Fibroblast of pulmonary artery (primary cell): Measurements from ENCODE around the gene KATNB1.

Experiments
- DNase-seq: peaks from one replicate; pipeline ENCODE4 v3.0.0-alpha.2; 2010; ENCODE audit warnings: low read depth
- H3K4me3 ChIP-seq: replicated peaks from 2 replicates; pipeline ENCODE4 v1.5.1; 2011; ENCODE audit warnings: low read depth, mild to moderate bottlenecking, control low read depth, low read length, moderate library complexity
- CTCF ChIP-seq: IDR thresholded peaks from 2 replicates; pipeline ENCODE4 v1.5.1; 2011; ENCODE audit warnings: mild to moderate bottlenecking, control low read depth, low read length, inconsistent platforms; ENCODE audit errors: missing control alignments

The KATNB1 gene

GRCh38 chr16:57700781-57701551, 34.6 kb upstream of the KATNB1 start:
- H3K4me3 ChIP-seq: no peak overlapping the region
- DNase-seq: no peak
- no peak for TF ChIP-seq CTCF

GRCh38 chr16:57701759-57702371, 33.7 kb upstream of the KATNB1 start:
- no peak for TF ChIP-seq CTCF
- H3K4me3 ChIP-seq: no peak overlapping the region
- DNase-seq: no peak

DNA sequence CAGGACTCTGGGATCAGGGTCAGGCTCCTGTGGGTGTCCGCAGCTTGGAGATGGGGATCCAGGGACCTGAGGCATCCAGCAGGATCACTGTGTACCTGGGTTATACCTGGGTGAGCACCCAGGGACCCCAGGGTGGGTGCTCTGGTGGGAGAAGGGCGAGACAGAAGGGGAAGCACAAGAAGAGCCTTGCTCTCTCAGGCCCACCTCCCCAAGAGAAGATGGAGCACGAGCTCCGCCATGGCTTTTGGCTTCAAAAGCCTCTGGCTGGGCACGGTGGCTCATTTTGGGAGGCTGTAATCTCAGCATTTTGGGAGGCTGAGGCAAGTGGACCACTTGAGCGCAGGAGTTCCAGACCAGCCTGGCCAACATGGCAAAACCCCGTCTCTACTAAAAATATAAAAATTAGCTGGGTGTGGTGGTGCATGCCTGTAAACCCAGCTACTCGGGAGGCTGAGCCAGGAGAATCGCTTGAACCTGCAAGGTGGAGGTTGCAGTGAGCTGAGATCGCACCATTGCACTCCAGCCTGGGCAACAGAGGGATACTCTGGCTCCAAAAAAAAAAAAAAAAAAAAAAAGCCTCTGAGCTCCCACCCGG, 32.1 kb upstream of the KATNB1 start:
- no peak for DNase-seq
- no peak overlapping the region for H3K4me3 ChIP-seq
- no peak for TF ChIP-seq CTCF

DNA sequence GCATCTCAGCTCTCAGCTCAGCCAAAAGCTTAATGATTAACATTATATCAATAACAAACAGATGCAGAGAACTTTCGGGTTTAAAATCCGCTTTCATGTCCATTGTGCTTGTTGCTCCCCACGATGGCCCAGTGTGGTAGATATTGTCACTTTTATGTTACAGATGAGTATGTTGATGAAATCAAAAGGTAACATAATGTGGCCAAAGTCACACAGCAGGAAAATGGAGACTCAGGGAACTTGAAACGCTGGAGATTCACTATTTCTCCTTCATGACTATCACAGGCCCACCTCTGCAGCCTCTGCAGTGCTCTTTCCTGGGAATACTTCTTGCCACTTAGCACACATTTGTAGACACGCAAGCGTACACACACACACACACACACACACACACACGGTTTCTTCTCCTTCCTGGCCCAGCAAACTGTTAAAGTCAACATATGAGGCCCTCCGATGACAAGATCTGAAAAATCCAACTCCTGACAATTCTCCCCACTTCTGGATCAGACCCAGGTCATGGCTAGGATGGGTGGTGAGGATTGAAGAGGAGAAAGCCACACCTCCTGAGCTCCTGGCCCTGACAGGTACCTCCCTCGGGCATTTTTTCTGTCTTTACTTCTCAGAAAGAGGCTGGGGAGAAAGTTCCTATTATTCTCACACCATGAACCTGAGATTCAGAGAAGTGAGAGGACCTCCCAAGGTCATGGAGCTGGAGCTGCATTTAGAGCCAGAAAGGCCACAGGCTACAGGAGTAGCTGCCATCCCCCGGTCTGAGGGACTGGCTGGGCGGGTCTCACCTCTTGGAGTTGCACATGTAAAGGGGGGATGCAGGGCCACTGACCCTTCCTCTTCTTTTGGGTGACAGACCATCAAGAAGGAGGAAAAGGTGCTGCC, 31.3 kb upstream of the KATNB1 start:
- TF ChIP-seq CTCF: no peak
- no peak for DNase-seq
- no peak overlapping the region for H3K4me3 ChIP-seq

DNA sequence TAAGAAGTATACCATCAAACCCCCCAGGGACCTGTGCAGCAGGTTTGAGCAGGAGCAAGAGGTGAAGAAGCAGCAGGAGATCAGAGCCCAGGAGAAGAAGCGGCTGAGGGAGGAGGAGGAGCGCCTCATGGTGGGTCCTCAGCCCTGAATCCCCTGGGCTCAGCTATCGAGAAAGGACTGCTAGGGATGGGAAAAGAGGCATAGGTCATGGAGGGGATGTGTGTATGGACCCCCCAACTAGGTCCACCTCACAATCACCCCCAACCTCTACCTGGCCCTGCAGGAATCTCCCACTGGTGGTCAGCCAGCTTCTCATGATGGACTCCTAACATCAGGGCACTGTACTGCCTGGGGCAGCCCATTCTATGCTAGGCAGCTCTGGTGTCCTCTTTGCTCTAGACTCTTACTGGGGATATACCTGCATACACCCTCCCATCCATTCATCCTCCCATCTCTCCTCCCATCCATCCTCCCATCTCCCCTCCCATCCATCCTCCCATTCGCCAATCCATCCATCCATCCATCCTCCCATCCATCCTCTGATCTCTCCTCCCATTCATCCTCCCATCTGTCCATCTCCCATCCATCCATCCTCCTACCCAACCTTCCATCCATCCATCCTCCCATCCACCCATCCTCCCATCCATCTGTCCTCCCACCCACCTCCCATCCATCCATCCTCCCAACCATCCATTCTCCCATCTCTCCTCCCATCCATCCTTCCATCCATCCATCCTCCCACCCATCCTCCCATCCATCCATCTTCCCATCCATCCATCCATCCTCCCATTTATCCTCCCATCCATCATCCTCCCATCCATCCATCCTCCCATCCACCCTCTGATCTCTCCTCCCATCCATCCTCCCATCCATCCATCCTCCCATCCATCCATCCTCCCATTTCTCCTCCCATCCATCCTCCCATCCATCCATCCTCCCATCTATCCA, 30.4 kb upstream of the KATNB1 start:
- TF ChIP-seq CTCF: no peak
- no peak for DNase-seq
- no peak overlapping the region for H3K4me3 ChIP-seq

DNA sequence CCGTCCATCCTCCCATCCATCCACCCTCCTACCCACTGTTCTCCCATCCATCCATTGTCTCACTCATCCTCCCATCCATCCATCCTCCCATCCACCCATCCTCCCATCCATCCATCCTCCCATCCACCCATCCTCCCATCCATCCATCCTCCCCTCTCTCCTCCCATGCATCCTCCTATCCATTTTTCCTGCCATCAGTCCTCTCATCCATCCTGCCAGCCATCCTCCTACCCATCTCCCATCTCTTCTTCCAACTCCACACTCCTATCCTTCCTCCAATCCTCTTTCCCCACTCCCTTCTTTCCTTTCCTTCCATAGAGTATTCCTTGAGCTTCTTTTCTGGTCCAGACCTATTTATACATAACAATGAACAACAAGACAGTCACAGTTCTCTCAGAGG, 28.9 kb upstream of the KATNB1 start:
- DNase-seq: no peak
- H3K4me3 ChIP-seq: no peak overlapping the region
- no peak for TF ChIP-seq CTCF
